NK-92 (cell line): ENCODE results near the gene KIAA1210.

Source experiments
- DNase-seq: peaks from one replicate; lab custom pipeline; 2025; ENCODE audit not compliant: unreplicated experiment; lab: John Stamatoyannopoulos, UW

The KIAA1210 gene

DNA sequence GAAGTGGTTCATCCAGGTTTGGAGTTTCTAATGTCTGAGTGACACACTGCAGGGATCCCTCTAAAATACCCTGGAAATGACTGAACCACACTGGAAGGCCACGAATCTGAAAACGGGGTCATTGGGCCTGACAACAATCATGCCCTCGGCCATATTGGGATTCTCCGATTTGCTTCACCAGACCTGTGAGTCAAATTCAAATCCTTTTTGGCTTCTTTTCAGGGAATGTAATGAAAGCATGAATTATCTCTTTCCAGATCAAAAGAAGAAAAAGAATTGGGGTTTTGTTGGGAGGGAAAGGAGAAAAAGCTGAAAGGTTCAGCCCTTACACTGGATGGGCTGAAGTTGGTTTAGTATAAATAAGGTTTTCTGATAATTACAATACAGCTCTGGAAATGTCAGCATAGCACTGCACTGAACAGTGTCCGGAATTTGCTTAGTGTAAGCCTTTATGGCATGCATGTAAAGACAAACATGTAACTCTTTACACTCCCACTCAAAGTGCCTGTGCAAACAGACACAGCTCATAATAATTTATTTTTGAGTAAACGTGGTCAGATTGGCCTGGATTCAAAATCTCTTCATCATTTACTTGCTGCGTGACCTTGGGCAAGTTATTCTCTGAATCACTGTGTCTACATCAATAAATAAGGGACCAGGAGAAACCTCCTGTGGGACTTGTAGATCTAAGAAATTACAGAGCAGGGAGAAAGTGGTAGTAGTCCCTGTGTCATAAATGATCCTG is 33.4 kb downstream of the KIAA1210 start:
- DNase-seq, result no peak

DNA sequence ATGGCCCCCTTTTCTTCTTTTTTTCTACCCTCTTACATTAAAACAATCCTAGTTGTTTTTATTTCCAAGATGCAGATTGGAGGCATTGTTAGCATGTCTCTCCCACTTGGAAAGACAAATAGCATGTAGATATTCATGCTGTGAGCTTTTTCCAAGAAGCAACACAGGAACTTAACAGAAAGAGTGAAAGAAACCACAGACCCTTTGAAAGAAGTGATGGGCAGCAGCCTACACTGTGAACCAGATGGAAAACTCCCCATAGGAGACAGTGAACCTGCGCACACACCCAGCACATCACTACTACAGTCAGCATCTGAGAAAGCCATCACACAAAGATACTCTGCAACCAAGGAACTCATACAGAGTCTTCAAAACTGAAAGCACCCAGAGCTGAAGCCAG is 37.0 kb downstream of the KIAA1210 start:
- DNase-seq, result no peak

DNA sequence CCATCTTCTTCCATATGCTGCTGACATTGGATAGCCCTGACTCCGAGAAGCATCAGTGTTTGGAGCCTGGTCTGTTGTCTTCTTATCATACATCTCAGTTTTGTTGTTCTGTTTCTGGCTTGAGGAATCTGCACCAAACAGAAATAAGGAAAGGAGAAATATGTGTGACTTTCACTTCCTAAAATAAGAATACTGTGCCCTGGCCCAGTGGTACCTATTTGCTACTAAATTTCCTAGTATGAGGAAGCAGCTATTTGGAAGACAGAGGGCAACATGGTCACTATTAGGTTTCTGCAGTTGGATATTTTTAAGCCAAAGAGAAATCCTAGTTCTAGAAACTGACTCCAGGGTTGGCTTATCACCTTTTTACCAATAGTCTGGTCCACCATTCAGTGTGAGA is 38.0 kb downstream of the KIAA1210 start:
- no peak for DNase-seq

DNA sequence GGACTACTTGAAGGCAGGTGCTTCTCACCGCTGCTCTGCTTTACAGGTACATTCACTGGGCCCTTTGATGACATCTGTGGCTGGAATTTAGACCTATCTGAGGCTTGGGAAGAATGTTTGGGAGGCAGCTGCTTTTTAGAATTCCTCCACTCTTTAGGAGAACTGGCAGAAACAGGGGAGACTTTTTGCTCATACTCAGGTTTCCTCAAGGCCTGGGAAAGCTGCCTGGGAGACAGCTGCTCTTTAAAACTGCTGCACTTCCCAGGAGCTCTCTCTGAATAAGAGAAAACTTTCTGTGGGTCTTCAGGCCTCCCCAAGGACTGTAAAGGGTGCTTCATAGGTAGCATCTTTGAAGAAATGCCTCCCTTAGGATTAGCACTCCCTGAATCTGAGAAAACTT is 40.5 kb downstream of the KIAA1210 start:
- no peak for DNase-seq

DNA sequence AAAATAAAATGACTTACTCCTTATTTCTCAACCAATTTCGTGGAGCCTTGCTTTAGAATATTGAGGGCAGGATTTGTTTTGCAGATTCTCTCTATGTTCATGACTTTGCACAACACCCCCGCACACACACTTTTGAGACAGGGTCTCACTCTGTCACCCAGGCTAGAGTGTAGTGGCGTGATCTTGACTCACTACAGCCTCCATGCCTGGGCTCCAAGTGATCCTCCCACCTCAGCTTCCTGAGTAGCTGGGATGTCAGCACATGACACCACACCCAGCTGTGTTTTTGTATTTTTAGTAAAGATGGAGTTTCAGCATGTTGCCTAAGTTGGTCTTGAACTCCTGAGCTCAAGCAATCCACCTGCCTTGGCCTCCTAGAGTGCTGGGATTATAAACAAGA is 42.8 kb downstream of the KIAA1210 start:
- DNase-seq, result no peak

DNA sequence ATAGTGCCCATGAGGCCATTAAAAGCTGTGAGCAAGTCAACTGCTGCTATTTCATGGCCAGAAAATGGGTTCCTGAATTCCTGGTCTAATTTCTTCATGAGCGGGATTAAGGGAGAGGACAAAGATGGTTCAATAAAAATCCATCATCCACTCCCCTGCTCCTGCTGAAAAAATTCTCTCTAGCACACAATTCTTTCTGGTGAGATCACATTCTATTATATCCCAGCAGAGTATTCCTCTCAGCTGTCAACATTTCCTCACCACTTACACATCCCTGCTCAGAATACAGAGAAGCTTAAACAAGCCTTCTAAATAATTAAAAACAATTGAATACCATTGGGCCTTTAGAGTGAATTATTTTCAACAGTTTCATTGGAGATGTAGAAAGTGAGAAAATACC is 45.3 kb downstream of the KIAA1210 start:
- no peak for DNase-seq

DNA sequence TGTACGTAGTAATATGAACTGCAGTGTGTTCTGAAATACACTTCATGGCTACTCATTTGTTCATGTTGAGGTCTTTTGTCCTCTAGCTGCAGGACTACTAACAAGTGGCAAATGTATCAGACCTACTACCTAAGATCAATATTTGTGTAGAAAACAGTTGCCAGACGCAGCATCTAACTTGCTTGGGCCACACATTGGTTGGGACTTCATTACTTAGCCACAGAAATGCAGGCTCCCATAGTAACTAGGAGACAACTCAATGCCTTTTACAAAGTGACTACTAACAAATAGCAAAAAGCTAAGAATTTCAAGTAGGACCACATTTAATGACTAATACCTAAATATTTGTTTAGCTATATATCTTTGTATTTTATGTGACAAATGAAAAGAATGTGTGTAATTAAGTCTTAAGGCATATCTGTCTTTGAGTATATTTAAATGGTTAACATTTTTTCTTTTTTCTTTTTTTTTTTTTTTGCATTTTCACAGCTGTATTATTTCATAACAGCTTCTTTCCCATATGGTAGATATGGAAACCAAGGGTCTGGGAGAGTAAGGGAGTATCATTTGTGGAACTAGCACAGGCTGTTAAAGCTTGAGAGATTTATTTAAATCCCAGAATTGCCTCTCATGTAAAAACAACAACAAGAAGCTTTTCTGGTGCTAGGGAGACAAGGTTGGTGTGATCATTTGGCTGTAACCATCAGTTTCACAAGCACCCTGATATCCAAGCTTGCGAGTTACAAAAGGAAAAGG is 52.2 kb downstream of the KIAA1210 start:
- DNase-seq, result no peak

DNA sequence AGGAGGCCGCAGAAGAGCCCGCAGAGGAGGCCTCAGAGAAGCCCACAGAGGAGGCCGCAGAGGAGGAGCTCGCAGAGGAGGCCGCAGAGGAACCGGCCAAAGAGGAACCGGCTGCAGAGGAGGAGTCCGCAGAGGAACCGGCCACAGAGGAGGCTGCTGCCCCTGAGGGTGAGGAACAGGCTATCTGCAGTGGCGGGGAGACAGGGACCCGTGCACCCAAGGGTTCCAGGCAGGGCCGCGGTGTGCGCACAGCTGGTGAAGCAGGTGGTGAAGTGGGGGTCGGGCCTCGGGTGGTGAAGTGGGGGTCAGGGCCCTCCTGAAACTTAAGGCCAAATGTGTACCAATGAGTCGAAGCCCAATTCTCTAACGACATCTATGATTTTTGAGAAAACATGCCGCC is 53.7 kb downstream of the KIAA1210 start:
- no peak for DNase-seq

DNA sequence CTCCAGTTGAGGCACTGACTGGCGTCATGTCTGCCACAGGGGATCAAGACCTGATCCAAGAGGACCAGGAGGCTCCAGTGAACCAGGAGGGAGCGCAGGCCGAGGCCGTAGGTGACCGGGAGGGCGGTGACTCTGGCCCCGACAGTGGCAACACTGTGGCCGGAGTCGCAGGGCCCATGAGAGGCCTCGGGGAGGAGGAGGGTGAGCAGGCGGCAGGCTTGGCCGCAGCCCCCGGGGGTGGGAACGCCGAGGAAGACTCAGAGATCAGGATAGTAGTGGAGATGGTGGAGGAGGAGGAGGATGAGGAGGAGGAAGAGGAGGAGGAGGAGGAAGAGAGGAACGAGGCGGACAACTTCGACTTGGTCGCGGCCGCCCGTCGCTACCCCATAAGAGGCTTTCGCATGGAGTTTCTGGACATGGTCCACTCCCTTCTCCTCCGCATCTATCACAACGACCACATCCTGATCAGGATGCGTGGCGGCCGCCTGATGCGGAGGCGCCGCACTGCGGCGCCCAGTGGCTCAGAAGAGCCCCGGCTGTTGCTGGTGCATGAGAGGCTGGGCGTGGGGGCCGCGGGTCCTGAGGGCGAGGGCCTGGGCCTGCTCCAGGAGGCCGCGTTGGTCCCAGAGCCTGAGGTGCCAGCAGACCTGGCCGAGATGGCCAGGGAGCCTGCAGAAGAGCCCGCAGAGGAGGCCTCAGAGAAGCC is 54.3 kb downstream of the KIAA1210 start:
- DNase-seq, result no peak

DNA sequence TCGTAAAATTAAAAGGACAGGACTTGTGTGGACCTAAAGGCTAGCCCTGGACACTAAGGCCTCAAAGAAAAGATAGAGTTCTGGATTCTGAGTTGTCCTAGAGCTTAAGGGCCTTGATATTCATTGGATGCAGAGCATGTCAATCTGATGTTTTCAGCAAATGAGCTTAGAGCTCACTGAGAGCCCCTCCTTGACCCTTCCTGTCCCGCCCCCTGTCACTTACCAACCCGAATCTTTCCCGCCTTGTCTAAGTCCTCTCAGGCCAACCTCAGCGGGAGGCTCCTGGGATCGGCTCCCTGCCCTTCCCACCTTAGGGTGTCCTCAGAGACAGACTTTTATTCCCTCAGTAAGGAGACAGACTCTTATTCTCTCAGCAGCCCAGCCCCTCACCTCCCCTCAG is 54.9 kb downstream of the KIAA1210 start, which contains the start of gene CT47C1:
Gene CT47C1, plus strand, starts transcription at position 250 of the 400 bp plus-strand sequence. CDS start 233 bp downstream, outside the sequence.
- DNase-seq, result no peak

DNA sequence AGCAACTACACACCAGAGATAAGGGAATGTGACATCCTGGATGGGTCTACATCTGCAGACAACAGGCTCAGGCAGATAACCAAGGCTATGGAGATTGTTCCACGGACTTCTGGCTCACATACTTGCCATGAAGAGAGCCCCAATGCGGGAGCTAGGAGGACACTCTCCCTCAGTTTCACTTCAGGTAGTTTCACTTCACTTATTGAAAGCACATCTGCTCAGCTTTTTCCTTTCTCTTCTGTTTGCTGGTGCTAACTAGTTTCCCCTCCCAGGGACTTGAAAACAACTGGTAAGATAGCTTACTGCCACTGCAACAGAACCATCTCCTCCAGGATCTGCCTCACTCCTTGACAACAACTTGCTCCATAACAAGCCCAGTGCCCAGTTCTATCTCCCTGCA is 56.2 kb downstream of the KIAA1210 start:
- no peak for DNase-seq

DNA sequence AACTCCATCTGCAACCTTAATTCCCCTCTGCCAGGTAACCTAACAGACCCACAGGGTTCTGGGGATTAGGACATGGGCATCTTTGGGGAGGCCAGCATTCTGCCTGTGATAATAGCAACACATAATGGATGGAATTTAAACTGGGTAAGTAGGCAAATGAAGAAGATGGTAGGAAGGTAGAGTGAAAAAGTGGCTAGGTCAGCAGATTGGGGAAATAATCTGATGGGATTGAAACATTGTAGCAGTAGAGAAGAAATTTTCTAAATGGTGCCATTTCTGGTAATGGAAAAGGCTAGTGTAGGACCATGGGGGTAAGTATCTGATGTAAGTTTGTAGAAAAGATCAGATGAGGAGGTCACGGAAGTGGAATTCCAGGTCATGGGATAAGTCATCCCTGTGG is 57.9 kb downstream of the KIAA1210 start:
- no peak for DNase-seq

DNA sequence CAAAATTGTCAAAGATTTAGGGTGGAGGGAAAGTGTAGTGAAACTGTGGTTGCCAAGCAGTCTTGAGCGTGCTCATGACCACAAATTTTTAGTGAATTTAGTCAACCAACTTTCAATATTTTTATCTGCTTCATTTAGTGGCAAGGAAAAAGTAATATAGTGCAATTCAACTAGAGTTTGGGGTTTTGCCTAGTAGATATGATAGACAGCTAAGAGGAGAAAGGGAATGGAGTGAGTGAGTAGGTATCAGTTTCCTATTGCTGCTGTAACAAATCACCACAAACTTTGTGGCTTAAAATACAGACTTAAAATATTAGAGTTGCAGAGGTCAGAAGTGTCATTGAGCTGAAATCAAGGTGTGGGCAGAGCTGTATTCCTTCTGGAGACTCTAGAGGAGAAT is 58.5 kb downstream of the KIAA1210 start:
- DNase-seq, result no peak

DNA sequence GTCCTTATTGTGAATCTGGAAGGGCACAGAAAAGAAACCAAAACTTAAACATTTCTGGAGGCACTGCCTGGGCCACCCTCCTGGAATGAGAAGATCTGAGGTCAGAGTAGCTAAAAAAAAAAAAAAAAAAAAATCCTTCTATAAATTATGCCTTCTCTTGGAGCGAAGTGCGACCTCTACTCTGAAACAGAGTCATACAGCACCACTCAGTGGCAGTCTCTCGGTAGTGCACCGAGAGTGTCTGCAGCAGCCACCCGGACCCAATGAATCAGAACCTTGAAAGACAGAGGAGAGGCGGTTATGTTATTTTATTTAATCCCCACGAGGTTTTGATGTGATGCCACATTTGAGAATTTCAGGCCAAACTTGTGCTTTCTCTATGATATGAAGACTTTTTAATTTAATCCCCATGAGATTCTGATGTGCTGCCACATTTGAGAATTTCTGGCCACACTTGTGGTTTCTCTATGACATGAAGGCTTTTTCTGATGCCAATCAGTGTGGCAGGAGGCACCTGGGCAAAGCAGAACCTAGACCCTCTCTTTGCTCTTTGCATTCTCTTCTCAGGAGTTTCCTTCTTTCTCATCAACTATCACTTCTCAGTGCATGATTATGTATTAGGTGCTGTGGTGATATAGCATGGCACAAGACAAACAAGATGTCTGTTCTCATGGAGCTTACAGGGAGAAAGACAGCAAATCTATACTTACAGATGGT is 60.4 kb downstream of the KIAA1210 start:
- DNase-seq, result no peak

DNA sequence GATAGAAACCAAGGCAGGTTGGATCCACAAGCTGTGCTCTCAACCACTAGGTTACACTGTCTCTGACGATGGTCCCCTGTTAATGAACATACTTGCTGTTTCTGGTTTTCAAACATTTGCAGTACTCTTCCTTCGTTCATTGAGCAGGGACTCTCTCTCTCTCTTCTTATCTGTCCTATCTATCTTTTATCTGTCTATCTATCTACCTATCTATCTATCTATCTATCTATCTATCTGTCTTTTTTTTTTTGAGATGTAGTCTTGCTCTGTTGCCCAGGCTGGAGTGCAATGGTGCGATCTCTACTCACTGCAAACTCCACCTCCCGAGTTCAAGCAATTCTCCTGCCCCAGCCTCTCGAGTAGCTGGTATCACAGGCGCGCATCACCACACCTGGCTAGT is 64.2 kb downstream of the KIAA1210 start:
- no peak for DNase-seq

DNA sequence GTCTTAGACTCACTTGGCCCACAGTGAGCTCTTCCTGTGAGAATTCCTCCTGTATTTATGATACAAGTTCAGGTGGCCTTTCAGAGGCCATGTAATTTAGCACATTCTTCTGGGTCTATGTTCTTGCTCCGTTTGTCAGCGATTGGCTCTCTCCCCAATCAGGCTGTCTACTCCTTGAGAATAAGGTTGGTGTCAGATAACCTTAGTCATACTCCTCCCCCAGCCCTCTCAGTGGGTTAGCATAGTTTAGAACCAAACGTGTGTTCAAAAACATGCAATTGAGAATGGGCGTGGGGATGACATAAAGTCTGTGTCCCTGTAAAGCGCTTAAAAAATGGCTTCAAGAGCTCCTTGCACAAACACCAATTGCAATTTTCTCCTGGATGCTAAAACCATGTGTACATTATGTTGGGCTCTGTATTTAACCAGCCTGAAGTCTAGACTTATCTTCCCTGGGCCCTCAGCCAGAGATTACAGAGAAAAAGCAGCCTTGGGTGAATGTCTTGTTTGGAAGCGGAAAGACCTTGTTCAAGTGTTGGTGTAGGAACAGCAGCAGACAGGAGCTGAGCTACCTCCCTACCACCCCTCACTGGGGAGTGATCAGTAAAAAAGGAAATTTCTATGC is 64.8 kb downstream of the KIAA1210 start:
- DNase-seq, result no peak

DNA sequence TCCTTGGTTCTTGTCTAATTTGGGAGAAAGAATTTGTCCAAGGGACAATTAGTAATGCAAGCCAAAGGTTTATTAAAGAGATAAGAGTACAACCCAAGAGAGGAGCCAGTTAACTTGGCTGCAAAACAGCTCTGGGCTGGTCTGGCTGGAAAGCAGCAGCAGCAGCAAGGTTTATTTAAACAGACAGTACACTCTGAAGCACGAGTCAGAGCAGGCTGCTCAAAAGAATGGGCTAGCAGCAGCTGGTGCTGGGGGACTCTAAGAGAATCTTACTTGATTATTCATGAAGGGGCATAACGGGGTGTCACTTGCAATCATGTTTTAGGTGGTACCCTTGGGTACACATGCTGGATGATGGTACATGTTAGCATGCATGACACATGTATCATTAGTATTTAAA is 71.9 kb downstream of the KIAA1210 start:
- DNase-seq, result no peak

DNA sequence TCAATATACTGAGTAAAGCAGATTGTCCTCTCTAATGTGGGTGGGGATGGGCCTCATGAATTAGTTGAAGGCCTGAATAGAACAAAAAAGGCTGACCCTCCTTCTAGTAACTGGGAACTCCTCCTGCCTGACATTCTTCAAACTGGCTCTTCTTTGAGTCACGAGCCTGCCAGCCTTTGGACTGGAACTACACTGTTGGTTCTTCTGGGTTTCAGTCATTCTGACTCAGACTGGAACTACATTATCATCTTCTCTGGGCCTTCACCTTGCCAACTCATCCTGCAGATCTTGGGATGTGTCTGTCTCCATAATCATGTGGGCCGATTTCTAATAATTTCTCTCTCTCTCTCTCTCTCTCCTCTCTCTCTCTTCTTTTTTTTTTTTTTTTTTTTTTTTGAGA is 81.7 kb downstream of the KIAA1210 start:
- no peak for DNase-seq

DNA sequence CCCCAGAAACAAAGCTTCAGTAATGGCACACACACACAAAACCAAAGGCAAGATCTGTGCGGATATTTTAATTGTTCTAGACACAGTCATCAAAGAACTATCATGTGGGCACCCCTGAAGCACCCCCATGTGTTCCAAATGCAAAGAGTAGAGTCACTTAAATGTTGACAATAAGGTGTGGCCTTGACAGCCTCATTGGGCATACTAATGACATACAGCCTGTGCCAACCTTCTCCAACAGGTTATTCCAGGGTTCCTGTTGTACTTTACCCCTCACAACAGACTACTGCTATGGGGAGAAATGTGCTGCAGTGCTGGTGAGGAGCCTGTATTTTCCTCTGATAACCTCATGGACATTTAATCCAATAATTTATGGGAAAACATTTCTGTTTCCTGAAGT is 84.6 kb downstream of the KIAA1210 start:
- no peak for DNase-seq

DNA sequence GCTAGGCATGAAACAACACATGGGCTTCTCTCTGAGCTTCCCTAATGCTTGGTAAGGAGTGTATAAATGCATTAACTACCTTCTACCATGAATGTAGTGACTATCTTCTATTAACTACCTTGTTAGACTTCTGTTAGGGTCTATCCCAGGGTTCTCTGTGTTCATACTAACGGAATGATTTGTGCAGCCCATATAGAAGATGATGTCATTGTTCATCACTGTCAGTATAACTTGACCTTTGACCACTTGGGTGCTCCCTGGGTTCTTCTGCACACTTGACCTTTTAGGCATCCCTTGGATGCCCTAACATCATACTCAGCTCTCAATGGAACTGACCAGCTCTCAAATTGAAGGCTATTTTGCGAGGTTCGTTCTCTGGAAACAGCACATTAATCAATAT is 85.6 kb downstream of the KIAA1210 start:
- no peak for DNase-seq

DNA sequence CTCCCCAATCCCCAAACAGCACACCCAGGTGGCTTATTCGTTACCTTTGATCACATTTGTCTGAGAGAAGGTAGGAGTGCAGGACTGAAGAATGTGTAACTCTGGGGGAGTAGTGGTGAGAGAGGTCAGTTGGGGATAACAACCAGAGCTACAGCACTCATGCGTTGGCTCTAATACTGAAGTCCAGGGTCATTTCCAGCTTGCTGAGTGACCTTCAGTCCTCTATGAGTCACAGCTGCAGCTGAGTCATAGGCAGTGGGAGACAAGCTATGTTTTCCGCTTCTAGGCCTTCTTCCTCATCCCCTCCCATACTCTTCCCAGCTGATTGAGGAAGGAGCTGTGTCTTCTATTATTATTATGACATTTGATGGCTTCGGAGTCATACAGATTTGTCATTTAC is 86.4 kb downstream of the KIAA1210 start:
- DNase-seq, result no peak
